DND-41 (cell line): ENCODE measurements around the gene IPCEF1.

Experiments
- ATAC-seq: fragments of 200-7000 bp; cut with Tn5 transposase; 3 replicates; pipeline ENCODE4 v1.9.1; 2021; ENCODE audit warnings: low read depth; ENCODE audit not compliant: insufficient read depth
- DNase-seq: peaks from one replicate; pipeline ENCODE4 v3.0.0-alpha.2; 2020
- H2AFZ ChIP-seq: 2 replicates; pipeline ENCODE4 v1.6.0; 2012; ENCODE audit warnings: low read depth, low read length
- H3K27ac ChIP-seq: 2 replicates; pipeline ENCODE4 v1.5.1; 2012; ENCODE audit warnings: low read length, inconsistent platforms
- H3K27me3 ChIP-seq: fragments of 200-600 bp; sonication (generic); 2 replicates; pipeline ENCODE4 v1.6.0; 2012; ENCODE audit warnings: low read length, mild to moderate bottlenecking, inconsistent platforms; ENCODE audit not compliant: insufficient read depth, poor library complexity
- H3K36me3 ChIP-seq: 2 replicates; pipeline ENCODE4 v1.5.1; 2012; ENCODE audit warnings: low read length, inconsistent platforms; ENCODE audit not compliant: insufficient read depth
- H3K4me1 ChIP-seq: 2 replicates; pipeline ENCODE4 v1.5.1; 2012; ENCODE audit warnings: mild to moderate bottlenecking, low read length; ENCODE audit not compliant: insufficient read depth
- H3K4me2 ChIP-seq: 2 replicates; pipeline ENCODE4 v1.6.0; 2012; ENCODE audit warnings: mild to moderate bottlenecking, moderate library complexity, low read length, inconsistent platforms; ENCODE audit not compliant: insufficient read depth
- H3K4me3 ChIP-seq, 2 experiments: fragments of 200-600 bp in 1 of 2; shearing (Covaris generic) in 1 of 2; 2 replicates each; pipeline ENCODE4 v1.5.1; 2012 to 2016; ENCODE audit warnings: inconsistent platforms in 2 of 2, low read length in 2 of 2, mild to moderate bottlenecking in 2 of 2, low read depth in 1 of 2, moderate library complexity in 1 of 2
- H3K79me2 ChIP-seq: 2 replicates; pipeline ENCODE4 v1.6.0; 2012; ENCODE audit warnings: low read length, inconsistent platforms; ENCODE audit not compliant: insufficient read depth
- H3K9ac ChIP-seq: 2 replicates; pipeline ENCODE4 v1.6.0; 2012; ENCODE audit warnings: low read depth, mild to moderate bottlenecking, inconsistent platforms, low read length, moderate library complexity
- H3K9me3 ChIP-seq: 2 replicates; pipeline ENCODE4 v1.5.1; 2012; ENCODE audit warnings: low read length, moderate library complexity, mild to moderate bottlenecking, inconsistent platforms; ENCODE audit not compliant: insufficient read depth, severe bottlenecking
- H4K20me1 ChIP-seq: 2 replicates; pipeline ENCODE4 v1.6.0; 2012; ENCODE audit warnings: low read length; ENCODE audit not compliant: insufficient read depth
- EZH2 ChIP-seq: IDR thresholded peaks from 3 replicates; pipeline ENCODE4 v1.6.1; 2012; ENCODE audit warnings: borderline replicate concordance, low read depth, mild to moderate bottlenecking, moderate library complexity, low read length, inconsistent platforms; ENCODE audit not compliant: severe bottlenecking
- TF ChIP-seq, protein P1 (sequence below): IDR thresholded peaks from 2 replicates; pipeline ENCODE4 v1.5.1; 2012; ENCODE audit warnings: borderline replicate concordance, low read length, moderate library complexity, mild to moderate bottlenecking; ENCODE audit not compliant: poor library complexity, severe bottlenecking; ENCODE audit errors: extremely low read depth

Gene IPCEF1

DNA sequence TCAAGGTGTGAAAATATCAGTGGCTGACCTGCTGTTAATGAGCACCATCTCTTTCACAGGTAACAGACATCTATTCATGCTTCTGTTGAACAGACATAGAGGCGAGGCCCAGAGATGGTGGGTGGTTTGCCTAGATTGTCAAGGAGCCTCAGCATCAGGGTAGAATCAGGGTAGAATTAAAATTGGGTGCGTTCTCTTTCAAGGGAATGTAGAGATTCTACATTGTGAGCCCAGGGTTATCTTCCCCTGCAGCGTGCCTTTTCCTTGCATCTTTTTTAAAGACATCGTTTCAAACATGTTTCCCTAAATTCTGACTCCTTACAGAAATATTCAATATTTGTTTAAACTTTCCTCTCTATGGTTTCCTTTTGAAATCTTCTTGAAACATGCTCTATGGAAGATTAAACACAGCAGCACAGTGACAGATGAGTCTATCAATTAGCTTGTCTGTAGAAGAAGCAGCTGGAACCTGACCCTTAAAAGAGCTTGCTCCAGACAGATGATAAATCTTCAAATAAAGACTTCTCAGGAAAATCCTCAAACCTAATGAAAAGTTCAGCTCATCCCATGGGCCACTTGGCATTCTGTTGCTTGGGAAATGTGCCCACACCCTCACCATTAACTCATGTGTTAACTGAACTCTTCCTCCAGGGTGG is 119.8 kb downstream of the IPCEF1 start:
- H3K4me1 ChIP-seq = peaks cover 31% of the 10 kb centered on the region
- no peaks in the 10 kb centered on the region for H3K27me3 ChIP-seq
- H3K9ac ChIP-seq = no peak overlapping the region
- no peak for DNase-seq
- H3K4me3 ChIP-seq = no peak overlapping the region
- H4K20me1 ChIP-seq = no peaks in the 10 kb centered on the region
- H3K4me2 ChIP-seq = no peak overlapping the region
- no peak overlapping the region for H2AFZ ChIP-seq
- no peaks in the 10 kb centered on the region for H3K9me3 ChIP-seq
- TF ChIP-seq EZH2 = no peak
- TF ChIP-seq, protein P1, sequence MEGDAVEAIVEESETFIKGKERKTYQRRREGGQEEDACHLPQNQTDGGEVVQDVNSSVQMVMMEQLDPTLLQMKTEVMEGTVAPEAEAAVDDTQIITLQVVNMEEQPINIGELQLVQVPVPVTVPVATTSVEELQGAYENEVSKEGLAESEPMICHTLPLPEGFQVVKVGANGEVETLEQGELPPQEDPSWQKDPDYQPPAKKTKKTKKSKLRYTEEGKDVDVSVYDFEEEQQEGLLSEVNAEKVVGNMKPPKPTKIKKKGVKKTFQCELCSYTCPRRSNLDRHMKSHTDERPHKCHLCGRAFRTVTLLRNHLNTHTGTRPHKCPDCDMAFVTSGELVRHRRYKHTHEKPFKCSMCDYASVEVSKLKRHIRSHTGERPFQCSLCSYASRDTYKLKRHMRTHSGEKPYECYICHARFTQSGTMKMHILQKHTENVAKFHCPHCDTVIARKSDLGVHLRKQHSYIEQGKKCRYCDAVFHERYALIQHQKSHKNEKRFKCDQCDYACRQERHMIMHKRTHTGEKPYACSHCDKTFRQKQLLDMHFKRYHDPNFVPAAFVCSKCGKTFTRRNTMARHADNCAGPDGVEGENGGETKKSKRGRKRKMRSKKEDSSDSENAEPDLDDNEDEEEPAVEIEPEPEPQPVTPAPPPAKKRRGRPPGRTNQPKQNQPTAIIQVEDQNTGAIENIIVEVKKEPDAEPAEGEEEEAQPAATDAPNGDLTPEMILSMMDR = no peak
- no peak for ATAC-seq
- peaks cover 9% of the 10 kb centered on the region; the same call in 1 of the 2 replicates for H3K36me3 ChIP-seq
- H3K79me2 ChIP-seq = peaks cover 32% of the 10 kb centered on the region
- no peak overlapping the region for H3K27ac ChIP-seq

DNA sequence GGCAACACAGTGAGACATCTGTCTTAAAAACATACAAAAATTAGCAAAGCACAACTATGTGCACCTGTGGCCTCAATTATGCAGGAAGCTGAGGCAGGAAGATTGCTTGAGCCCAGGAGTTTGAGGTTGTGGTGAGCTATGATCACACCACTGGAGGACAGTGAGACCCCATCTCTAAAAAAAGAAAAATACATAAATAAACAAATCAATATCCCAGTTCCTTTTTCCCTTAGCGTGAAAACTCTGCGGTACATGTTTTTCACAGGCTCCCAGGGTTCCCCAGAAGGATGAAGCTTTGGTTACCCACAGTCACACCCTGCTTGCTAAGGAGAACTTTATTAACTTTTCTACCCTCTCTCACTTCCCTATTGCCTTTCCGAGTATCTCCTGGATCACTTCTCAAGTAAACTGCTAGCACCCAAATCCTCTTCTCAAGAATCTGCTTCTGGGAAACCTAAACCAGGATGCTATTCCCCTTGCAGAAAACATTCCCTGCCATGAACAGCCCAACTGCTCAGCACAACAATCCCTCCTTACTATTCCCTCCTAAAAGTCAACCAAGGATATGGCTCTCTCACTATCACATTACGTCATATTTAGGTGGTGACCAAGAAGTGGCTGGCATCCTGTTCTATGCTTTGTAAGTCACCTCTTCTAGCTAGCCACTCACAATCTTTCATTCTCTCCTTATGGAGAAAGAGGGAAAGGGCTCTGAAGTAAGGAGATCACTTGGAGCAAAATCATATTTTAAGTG is 122.4 kb downstream of the IPCEF1 start:
- Histone ChIP-seq H3K4me1 (peaks cover 47% of the 10 kb centered on the region), H3K36me3 (0 out of 2 replicates have a peak, but pooled peaks cover 6% of the 10 kb centered on the region), H3K9ac (no peak overlapping the region), H3K4me2 (no peak overlapping the region), H3K27ac (peak overlapping the region; percentile 64), H3K79me2 (peaks cover 25% of the 10 kb centered on the region), H3K27me3 (no peaks in the 10 kb centered on the region), H3K4me3 (no peak overlapping the region), H4K20me1 (no peaks in the 10 kb centered on the region), H2AFZ (no peak overlapping the region), H3K9me3 (no peaks in the 10 kb centered on the region)
- DNase-seq (peak; percentile 43), ATAC-seq (peak; percentile 66)
- TF ChIP-seq EZH2 = no peak
- TF ChIP-seq, protein P1 = peak; percentile 12

DNA sequence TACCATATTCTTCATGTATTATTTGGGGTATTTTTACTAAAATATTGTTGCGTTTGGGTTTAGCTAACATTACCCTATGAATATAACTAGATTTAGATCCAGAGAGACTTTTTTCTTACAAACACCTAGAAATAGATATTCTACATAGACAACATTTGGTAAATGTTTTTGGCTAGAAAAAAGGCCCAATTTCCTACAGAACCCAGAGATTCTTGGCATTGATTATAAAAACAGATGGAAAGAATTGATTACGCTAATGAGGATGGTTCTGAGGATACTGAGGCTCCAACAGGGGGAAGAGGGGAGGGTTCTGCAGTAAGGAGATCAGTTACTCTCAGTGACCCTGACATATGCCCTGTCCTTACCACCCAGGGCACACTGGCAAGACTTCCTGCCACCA is 123.2 kb downstream of the IPCEF1 start:
- H3K9ac ChIP-seq = no peak overlapping the region
- TF ChIP-seq, protein P1 = no peak
- TF ChIP-seq EZH2 = no peak
- DNase-seq = no peak
- H3K4me2 ChIP-seq = no peak overlapping the region
- no peaks in the 10 kb centered on the region for H4K20me1 ChIP-seq
- H3K9me3 ChIP-seq = no peaks in the 10 kb centered on the region
- no peak overlapping the region for H2AFZ ChIP-seq
- 0 out of 2 replicates have a peak, but pooled peaks cover 6% of the 10 kb centered on the region for H3K36me3 ChIP-seq
- H3K4me3 ChIP-seq = no peak overlapping the region
- peaks cover 21% of the 10 kb centered on the region for H3K79me2 ChIP-seq
- peak overlapping the region; percentile 64 for H3K27ac ChIP-seq
- ATAC-seq = peak; percentile 39
- no peaks in the 10 kb centered on the region for H3K27me3 ChIP-seq
- H3K4me1 ChIP-seq = peaks cover 47% of the 10 kb centered on the region
